GM06990 (cell line): ENCODE measurements around the gene ABCC4.

Source experiments
- DNase-seq: peaks from one replicate; pipeline ENCODE4 v3.0.0-alpha.2; 2011; ENCODE audit not compliant: insufficient read length; ENCODE audit errors: extremely low read depth
- H3K27me3 ChIP-seq: replicated peaks from 2 replicates; pipeline ENCODE4 v1.6.0; 2011; ENCODE audit warnings: low read length; ENCODE audit not compliant: control insufficient read depth, insufficient read depth
- H3K36me3 ChIP-seq: 2 replicates; pipeline ENCODE4 v1.5.1; 2011; ENCODE audit warnings: low read length; ENCODE audit not compliant: control insufficient read depth, insufficient read depth
- H3K4me3 ChIP-seq: replicated peaks from 2 replicates; pipeline ENCODE4 v1.5.1; 2011; ENCODE audit warnings: low read depth, mild to moderate bottlenecking, control low read depth, low read length
- TF ChIP-seq, protein P1 (sequence below): IDR thresholded peaks from 2 replicates; pipeline ENCODE4 v1.5.1; 2011; ENCODE audit warnings: low read length, control low read depth, mild to moderate bottlenecking, inconsistent platforms; ENCODE audit not compliant: insufficient read depth, poor library complexity, severe bottlenecking

The ABCC4 gene

GRCh38 chr13:94996445-94996844 lies 304.8 kb downstream of the ABCC4 start:
- no peak overlapping the region for H3K4me3 ChIP-seq
- DNase-seq: no peak
- TF ChIP-seq, protein P1, sequence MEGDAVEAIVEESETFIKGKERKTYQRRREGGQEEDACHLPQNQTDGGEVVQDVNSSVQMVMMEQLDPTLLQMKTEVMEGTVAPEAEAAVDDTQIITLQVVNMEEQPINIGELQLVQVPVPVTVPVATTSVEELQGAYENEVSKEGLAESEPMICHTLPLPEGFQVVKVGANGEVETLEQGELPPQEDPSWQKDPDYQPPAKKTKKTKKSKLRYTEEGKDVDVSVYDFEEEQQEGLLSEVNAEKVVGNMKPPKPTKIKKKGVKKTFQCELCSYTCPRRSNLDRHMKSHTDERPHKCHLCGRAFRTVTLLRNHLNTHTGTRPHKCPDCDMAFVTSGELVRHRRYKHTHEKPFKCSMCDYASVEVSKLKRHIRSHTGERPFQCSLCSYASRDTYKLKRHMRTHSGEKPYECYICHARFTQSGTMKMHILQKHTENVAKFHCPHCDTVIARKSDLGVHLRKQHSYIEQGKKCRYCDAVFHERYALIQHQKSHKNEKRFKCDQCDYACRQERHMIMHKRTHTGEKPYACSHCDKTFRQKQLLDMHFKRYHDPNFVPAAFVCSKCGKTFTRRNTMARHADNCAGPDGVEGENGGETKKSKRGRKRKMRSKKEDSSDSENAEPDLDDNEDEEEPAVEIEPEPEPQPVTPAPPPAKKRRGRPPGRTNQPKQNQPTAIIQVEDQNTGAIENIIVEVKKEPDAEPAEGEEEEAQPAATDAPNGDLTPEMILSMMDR: no peak

DNA sequence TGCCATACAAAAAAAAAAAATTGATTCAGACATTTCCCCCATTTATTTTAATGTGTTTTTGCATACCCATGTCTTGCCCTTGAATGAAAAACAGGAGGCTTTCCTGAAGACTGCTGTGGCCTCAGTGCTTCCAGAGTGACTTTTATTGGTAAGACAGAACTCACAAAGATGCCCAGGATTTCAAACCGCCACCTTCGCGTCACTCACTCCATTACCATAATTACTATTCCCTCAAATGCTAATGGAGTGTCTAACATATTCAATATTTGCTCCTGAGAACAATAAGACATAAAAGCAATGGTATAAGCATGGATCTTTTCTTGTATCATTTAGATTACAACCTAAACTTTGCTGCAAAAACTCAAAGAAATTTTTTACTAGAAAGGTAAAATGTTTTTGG lies 306.7 kb downstream of the ABCC4 start:
- H3K27me3 ChIP-seq: no peaks in the 10 kb centered on the region; the same call in 1 of the 2 replicates
- TF ChIP-seq, protein P1: no peak
- DNase-seq: no peak
- H3K36me3 ChIP-seq: no peaks in the 10 kb centered on the region
- H3K4me3 ChIP-seq: no peak overlapping the region

More at GRCh38 chr13:94996445-94996844, 304.8 kb downstream of the ABCC4 start:
- H3K36me3 ChIP-seq: no peaks in the 10 kb centered on the region
- no peaks in the 10 kb centered on the region for H3K27me3 ChIP-seq

GRCh38 chr13:94993616-94994015 lies 307.6 kb downstream of the ABCC4 start:
- Histone ChIP-seq H3K4me3 (no peak overlapping the region), H3K36me3 (no peaks in the 10 kb centered on the region), H3K27me3 (no peaks in the 10 kb centered on the region; the same call in 1 of the 2 replicates)
- no peak for DNase-seq
- TF ChIP-seq, protein P1: no peak

DNA sequence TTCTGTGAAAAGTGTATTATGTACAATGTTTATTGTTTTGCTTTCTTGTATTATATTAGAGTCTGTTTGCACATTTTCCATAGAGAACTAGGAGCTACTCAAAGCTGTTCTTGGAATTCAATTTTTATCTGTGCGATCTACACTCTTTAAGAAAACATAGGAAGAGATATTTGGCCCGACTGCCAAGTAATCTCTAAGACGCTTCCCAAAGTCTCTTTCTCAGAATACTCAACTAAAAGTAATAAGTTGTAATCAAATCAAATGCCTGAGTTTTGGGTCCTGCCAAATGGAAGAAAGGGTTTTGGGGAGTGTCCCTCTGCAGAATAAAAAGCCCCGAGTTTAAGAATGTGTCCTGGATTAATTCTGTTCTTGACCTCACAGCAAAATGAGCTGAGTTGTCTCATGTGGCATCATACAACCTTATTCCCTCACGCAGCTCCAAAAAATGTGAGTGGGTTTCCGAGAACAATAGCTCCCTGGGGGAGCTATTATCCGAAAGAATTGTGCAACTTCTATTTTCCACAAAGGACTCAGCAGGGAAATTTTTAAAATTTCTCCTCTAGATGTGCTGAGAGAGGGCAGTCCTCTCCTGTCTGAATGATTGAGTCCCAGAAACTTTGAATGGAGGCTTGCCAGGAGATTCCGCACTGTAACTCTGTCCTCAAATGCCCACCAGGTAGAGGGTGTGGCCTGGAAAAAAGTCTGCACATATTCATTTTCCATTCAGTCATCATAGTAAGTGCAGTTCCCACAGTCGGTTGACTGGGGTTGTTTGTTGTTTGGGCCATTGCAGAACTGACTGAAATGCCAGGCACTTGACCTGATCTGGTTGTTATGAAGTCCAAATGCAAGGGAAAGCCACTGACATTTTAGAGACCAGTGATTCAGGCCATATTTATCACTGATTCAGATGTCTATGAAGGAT lies 309.0 kb downstream of the ABCC4 start:
- Histone ChIP-seq H3K36me3 (no peaks in the 10 kb centered on the region), H3K4me3 (no peak overlapping the region), H3K27me3 (no peaks in the 10 kb centered on the region; the same call in 1 of the 2 replicates)
- no peak for DNase-seq
- TF ChIP-seq, protein P1: no peak

DNA sequence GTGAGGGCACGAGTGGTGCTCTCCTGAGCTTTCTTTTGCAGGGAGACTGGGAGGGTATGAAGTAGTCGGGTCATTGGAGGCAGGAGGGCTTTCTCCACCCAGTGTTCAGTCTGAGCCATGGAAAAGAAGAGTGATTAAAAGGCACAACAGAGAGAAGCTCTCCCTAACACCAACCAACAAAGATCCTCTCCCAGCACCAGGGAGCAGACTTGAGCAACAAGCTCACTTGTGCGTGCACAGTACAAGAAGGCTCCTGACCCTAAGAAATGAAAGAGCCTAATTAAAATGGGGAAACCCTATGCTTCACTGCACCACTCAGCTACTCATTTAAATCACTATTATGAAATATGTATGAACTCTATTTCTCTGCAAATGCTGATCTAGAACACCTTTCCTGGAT lies 312.6 kb downstream of the ABCC4 start:
- H3K36me3 ChIP-seq: no peaks in the 10 kb centered on the region
- DNase-seq: no peak
- no peaks in the 10 kb centered on the region; the same call in 1 of the 2 replicates for H3K27me3 ChIP-seq
- TF ChIP-seq, protein P1: no peak
- no peak overlapping the region for H3K4me3 ChIP-seq
